CD4-positive, alpha-beta T cell treated with Interferon alpha-2 for 1 hour (primary cell): Measurements from ENCODE around the gene LRRC37A3.
"Not testable (repeated sequence)": the region's sequence is repeated elsewhere in the genome, so short reads cannot be mapped to it uniquely, and the experiment has no call there.

Experiments used
- DNase-seq, 2 donors: peaks; one replicate each; pipeline ENCODE4 v3.0.0-alpha.2; 2020 to 2022

LRRC37A3 gene

DNA sequence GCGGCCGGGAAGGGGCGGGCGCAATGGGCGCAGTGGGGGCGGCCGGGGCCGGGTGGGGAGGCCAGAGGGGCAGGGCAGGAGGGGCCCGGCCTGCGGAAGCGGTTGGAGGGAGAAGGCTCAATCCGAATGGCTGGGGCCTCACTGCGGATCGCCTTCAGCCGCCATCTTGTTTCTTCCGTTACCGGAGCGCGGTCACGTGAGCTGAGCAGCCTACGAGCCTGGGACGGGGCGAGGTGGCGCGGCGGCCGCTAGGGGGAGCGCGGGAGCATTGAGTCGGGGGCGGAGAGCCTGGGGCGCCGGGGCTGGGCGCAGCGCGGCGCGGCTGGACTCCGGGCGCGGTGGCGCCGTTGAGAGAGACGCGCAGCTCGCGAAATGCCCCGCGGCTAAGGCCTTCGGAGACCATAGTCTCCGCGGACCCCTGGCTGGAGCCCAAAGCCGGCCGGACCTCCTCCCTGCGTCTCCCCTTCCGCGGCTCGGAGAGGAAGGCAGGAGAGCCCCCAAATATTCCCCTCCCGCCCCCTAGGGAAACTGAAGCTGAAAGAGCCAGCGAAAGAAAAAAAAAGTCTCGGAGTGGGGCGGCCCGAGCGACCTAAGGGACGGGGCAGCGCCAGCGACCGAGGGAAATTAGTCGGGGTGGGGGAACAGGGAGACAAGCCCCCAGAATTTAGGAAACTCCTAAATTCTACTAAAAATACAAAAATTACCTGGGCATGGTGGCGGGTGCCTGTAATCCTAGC lies at the start of gene LRRC37A3:
TSS of gene LRRC37A3 (minus strand) at position 190 of the 737 bp plus-strand sequence. CDS start 22,221 bp downstream, outside the sequence.
- peak; percentile 98 to 99 for DNase-seq

DNA sequence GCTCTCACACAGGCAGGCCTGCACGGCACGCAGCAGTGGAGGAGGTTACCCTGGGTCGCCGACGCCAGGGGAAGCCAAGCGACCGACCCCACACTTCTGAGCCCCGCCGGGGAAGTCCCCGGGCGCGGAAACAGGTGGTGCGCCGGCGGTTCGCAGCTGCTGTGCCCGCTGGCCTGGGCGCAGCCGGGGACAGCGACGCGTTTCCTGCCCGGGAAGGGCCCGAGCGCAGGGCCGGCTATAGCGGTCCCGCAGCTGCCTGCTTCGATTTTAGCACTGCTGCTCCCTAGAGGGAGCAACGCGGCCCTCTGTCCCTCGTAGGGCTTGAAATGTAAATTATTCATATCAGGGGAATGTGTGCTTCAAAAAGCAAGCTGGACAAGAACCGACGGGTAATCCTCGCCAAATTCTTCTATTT lies 46.6 kb upstream of the LRRC37A3 start:
- peak; percentile 92 for DNase-seq

DNA sequence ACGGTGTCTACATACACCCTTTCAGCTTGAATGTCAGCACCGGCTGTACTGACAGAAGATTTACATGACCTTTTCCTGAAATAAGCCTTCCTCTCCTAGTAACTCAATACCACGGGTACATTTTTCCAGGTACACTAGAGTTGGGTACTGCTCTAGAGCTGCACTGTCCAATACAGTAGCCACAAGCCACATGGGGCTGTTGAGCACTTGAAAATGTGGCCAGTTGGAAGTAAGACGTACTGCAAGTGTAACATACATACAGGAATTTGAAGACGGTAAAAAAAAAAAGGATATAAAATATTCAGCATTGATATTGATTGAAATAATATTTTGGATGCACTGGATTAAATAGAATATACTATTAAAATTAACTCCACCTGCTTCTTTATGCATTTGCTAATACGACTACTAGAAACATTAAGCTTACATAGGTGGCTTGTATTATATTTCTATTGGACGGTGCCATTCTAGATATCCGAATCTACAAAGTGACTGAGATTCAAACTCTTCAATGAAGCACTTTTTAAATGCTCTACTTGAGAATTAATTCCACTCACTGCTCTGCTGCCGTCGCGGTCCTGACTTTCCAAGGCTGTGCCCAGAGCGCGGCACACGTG lies 46.1 kb upstream of the LRRC37A3 start:
- DNase-seq = not testable (repeated sequence)

DNA sequence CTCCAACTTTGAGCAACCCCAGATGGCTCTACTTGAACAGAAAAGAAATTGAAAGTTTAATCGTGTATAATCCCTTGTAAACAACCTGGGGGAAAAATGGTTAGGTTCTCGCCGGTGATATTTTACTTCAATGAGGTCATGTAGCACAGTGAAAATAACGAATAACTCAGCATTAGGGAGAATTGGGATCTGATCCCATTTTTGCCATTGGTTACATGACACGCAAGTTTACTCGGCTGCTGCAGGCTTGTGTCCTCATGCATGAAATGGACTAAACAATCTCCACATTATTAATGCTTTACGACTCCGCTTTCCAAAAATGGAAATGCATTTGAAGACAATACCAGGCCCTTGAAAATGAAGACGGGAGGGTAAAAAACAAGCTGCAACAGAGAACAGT lies 45.5 kb upstream of the LRRC37A3 start:
- no peak for DNase-seq

DNA sequence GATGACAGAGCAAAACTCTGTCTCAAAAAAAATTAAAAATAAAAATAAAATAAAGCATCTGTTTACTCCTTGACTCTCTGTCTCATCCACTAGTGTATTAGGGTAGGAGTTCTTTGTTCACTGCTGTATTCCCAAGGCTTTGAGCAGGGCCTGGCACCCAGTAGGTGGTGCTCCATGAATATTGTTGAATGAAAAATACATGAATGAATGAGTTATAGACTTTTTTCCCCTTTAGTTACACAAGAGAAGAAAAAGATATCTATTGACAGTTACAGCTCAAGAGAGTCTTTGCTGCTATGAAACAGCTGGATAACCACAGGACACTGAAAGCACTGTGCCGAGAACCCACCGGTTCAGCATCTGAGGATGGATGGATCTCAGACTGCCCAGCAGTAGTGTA lies 44.5 kb upstream of the LRRC37A3 start:
- DNase-seq = not testable (repeated sequence)

DNA sequence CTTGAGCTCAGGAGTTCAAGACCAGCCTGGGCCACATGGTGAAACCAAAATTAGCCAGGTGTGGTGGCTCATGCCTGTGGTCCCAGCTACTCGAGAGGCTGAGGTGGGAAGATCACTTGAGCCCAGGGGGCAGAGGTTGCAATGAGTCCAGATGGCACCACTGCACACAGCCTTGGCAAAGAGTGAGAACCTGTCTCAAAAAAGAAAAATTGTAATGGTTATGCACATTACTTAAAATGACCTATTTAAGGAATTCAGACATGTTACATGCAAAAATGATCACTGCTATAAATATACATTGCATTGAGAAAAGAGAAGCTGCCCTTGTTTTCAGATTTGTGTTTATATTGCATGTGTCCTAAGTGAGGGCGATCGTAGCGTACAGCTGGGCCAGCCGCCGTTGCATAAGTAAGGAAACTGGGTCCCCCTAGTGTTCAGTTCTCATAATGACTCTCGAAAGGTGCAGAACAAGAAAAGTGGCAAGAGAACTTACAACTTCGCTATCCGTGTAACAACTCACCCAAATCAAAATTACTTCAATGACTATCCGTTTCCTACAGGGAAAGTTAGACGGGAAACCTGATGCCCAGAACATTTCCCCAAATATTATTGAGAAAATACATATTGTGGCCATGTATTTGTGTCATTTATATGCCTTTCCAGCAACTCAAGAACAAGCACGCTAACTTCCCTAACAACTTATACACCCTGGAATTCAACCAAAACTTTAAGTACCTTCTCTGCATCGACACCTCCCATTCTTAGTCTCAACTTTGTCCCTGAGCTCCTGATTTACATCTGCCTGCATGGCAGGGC lies 42.5 kb upstream of the LRRC37A3 start:
- peak; percentile 78 to 84 for DNase-seq

DNA sequence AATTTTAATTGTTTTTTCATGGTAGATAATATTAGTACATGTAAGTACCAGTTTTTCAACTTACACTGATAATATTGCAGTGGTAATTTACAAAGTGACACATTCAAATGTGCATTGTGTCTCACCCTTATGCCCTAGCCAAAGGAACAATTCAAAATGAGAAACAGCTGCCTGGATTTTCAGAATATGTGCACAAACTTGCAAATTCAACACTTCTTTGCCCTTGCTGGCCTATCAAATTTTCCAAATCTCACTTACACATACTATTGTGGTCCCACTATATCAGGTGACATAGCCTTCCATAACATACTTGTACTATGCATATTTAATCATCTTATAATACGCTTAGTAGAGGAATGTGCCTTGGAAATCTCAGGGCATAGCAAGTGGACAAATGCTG lies 32.6 kb upstream of the LRRC37A3 start:
- DNase-seq = no peak

DNA sequence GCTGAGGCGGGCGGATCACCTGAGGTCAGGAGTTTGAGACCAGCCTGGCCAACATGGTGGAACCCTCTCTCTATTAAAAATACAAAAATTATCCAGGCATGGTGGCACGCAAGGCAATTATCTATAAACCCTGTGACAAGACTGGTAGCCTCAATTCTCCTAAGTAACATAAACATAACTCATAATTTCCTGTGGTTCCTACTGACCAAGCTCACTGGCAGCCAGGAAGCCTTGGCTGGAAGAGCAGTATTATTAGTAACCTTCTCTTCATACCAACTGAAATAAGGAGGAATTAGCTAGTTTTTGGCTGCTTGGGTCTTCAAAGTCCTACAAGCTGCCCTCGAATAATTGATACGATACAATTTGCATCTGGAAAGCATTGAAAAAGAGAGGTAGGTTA lies 31.6 kb upstream of the LRRC37A3 start:
- no peak for DNase-seq

DNA sequence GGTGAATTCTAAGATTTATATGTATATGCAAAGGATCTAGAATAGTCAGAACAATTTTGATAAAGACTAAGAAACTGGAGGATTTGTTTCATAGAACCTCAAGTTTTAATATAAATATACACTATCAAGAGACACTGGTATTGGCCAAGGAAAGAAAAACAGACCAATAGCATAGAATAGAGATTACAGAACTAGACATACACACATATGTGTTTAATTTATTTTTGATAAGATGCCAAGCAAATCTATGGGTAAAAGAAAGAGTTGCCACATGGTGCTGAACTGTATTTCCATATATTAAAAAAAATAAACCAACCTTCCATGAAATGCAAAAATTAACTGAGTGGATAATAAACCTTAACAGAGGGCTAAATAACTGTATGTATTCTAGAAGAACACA lies 27.9 kb upstream of the LRRC37A3 start:
- no peak for DNase-seq

DNA sequence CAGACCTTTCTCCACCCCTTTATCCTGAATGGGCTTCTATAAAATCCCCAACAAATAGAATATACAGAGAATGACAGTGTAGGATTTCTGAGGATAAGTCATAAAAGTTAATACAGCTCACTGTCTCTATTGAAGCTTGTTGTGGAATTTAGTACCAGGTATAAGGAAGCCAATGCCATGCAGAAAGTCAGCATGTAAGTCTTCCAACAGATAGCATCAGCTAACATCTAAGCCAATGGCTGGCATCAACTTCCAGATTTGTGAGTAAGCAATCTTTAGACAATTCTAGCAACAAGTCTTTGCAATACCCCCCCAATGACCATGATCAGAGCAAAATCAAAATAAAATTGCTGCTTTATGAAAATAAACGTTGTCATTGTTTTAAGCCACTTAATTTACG lies 22.5 kb upstream of the LRRC37A3 start:
- no peak for DNase-seq

DNA sequence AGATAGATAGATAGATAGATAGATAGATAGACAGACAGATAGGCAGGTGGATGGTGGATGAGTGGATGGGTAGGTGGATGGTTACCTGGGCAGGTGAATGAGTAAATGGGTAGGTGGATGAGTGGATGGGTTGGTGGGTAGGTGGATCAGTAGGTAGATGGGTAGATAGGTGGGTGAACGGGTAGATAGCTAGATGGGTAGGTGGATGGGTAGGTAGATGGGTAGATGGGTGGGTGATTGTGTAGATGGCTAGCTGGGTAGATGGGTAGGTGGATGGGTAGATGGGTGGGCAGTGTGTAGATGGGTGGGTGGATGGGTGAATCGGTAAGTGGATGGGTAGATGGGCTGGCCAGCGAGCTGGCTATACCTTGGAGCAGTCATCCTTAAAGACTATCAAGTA lies 21.8 kb upstream of the LRRC37A3 start:
- DNase-seq = no peak

DNA sequence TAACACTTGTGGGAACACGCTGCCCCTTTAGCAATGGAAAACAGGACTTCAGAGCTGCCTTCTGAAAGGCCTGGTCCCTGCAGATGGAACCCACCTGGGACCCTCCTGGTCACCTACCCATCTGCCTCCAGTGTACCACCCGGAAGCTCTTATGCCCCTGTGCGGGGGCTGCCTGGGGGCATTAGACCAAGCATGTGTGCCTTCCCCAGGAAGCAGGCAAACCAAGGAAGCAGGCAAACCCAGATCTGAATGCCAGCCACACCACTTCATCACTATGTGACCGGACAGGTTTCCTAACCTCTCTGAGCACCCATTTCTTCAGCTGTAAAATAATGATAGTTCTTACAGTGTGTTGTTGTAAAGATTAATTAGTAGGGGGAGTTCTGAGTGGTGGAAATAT lies 20.8 kb upstream of the LRRC37A3 start:
- DNase-seq = no peak

DNA sequence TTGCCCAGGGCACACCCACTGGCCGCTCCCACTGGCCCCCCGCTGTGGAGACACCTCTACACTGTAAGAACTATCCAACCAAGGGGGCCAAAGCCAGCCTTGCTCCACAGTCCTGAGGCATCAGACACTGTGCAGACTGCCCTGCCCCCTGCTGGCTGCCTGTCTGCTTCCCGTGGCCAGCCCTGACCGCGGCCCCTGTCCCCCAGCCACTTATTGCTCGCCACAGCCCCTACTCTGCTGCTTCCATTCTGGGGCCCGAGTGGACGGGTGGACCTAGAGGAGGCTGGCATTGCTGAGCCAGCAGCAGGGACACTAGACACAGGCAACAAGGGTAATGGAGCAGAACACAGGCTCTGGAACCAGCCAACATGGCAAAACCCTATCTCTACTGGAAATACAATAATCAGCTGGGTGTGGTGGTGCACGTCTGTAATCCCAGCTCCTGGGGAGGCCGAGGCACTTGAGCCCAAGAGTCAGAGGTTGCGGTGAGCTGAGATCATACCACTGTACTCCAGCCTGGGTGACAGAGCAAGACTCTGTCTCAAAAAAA lies 19.7 kb upstream of the LRRC37A3 start:
- peak; percentile 37 for DNase-seq

DNA sequence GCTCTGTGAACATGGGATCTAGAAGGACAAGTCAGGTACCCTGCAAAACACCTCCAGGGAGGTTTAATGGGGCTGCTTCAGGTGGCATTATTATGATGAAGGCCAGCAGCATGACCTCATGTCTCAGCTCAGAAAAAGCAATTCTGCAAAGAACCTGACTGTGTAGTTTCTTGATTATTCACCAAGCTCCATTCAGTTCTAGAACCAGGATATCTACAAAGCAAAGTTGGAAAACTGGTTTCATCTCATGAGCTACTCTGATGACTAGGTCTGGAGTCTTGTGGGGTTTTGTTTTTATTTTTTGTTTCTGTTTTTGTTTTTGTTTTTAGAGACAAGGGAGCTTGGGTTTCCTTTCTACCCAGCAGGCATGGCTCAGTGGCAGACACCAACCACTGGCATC lies 19.0 kb upstream of the LRRC37A3 start:
- DNase-seq = no peak

DNA sequence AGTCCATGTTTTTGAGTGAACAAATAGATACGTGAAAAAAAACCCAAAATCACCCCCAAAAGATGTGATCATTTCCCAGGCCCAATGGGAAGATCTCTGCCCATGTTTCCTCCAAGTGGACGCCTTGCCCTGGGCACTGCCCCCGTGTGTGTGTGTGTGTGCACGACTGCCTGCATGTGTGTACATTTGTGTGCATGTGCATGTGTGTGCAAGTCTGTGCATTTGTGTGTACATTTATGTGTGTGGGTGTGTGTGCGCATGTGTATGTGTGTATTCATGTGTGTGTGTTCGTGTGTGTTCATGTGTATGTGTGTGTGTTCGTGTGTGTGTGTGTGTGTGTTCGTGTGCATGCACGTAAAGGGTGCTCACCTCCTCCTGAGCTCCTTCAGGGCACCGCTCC lies 16.8 kb upstream of the LRRC37A3 start:
- DNase-seq = no peak

DNA sequence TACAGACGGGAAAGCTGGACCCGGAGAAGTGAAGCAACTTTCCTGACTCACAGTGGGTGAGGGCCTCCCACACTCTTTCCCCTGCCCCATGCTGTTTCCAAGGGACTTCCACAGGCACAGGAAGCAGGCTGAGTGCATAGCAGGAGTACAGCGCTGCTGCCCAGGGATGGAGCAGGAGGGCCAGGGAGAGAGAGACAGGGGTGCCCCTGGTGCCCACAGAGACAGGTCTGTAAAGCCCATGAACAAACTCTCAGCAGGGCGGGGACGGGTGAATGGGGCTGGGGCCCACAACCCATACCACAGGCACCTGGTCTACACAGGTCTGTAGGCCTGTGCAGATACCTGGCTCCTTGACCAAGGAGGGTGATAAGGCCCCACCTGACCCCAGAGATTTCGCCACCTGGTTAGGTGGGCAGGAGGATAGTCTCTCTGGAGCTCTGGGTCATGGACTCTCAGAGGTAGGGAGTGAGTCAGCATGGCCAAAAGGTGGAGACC lies 15.1 kb upstream of the LRRC37A3 start:
- not testable (repeated sequence) for DNase-seq

DNA sequence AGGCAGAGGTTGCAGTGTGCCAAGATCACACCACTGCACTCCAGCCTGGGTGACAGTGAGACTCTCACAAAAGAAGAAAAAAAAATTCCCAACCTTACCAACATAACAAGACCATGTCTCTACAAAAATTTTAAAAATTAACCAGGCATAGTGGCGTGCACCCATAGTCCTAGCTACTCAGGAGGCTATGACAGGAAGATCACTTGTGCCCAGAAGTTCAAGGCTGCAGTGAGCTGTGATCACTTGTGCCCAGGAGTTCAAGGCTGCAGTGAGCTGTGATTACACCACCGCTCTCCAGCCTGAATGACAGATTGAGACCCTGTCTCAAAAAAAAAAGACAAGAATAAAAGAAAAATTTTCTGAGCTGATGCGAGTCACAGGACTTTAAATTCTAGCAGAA lies 13.6 kb upstream of the LRRC37A3 start:
- DNase-seq = not testable (repeated sequence)

DNA sequence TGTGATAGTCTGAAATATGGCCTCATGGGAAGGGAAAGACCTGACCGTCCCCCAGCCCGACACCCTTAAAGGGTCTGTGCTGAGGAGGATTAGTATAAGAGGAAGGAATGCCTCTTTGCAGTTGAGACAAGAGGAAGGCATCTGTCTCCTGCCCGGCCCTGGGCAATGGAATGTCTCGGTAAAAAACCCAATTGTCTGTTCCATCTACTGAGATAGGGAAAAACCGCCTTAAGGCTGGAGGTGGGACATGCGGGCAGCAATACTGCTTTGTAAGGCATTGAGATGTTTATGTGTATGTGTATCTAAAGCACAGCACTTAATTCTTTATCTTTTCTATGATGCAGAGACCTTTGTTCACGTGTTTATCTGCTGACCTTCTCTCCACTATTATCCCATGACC lies 11.1 kb upstream of the LRRC37A3 start:
- DNase-seq = not testable (repeated sequence)

DNA sequence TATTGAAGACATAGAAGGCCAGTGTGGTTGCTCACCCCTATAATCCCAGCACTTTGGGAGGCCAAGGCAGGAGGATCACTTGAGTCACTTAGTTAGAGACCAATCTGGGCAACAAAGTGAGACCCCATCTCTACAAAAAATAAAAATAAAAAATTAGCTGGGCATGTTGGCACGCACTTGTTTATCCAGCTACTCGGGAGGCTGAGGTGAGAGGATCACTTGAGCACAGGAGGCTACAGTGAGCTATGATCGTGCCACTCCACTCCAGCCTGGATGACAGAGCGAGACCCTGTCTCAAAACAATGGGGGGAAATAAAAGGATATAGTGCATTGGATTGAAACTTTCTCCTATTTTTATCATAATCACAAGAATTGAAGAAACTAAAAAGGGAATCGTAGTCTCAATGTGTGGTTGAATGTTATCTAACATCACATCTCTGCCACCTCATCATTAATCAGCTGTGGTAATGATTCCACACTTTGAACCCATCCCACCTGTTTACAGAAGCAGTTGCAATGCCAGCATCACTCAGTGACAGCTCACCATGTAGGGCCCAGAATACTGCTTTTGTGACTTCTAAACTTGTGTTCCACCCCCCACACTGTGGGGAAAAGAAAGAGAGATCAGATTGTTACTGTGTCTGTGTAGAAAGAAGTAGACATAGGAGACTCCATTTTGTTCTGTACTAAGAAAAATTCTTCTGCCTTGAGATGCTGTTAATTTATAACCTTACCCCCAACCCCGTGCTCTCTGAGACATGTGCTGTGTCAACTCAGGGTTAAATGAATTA lies 10.3 kb upstream of the LRRC37A3 start:
- peak in 1 of 2 donors; percentile 39 for DNase-seq

DNA sequence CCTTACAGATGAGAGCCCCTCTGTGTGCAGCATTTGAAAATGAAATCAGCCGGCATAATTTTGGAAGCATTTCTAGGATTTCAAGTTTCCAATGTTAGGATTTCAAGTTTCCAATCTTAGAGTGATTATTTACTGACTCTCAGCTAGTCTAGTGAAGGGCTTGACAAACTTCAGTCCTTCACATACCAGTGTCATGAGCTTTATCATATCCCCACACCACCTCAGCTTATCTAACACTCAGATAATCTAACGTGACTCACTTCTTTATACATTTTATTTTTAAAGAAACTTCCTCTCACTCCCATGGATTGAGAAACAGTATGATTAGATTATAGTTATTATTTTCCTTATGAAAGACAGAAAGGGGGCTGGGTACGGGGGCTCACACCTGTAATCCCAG lies 9.4 kb upstream of the LRRC37A3 start:
- not testable (repeated sequence) for DNase-seq

DNA sequence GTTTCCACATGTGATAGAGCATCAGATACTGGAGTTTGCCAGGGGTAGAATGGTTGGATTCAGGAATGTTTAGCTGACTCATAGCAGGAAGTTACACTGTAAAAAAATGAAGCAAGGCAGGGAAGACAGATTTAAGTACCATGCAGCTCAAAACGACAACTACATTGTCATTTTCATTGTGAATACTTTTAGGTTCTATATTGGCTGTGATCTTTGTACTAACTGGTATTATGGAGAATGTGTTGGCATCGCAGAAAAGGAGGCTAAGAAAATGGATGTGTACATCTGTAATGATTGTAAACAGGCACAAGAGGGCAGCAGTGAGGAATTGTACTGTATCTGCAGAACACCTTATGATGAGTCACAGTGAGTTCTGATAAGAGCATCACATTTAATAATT lies 8.2 kb upstream of the LRRC37A3 start:
- peak; percentile 77 to 86 for DNase-seq

DNA sequence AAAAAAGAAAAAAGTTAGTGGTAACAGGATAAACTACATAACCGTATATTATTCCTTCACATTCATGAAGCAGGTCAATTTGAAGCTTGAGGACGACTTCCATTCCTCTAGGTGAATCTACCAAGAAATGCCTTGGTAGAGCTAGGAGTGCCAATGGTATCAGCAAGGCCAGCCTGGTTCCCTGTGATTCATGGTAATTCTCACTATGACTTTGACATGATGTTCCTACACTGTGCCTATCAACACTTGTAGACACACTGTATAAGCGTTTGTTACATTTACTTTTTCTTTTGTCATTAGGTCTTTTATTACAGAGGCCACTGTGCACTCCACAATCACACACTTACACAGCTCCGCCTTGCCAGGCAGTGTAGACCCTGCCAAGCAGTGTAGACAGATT lies 7.2 kb upstream of the LRRC37A3 start:
- DNase-seq = not testable (repeated sequence)
